Mesothelial cell of epicardium (in vitro differentiated cells): Measurements from ENCODE around the gene ZNF18. TPM values are rescaled to one million over a fixed set of nuclear protein-coding genes. Genes with fewer than 3 reads are reported as not detected.
"Not testable (repeated sequence)": the region's sequence is repeated elsewhere in the genome, so short reads cannot be mapped to it uniquely, and the experiment has no call there.

Experiments
- DNase-seq, 2 experiments: peaks; one replicate each; pipeline ENCODE4 v3.0.0; 2021; ENCODE audit warnings: low spot score in 2 of 2; ENCODE audit not compliant: unreplicated experiment in 2 of 2
- H3K27ac Mint-ChIP-seq: 2 replicates; pipeline ENCODE4 v1.8.0; 2021; ENCODE audit warnings: mixed read lengths
- H3K27me3 Mint-ChIP-seq: 2 replicates; pipeline ENCODE4 v1.8.0; 2021; ENCODE audit warnings: low read depth, mixed read lengths
- H3K36me3 Mint-ChIP-seq: 2 replicates; pipeline ENCODE4 v1.8.0; 2021; ENCODE audit warnings: mixed read lengths
- H3K4me1 Mint-ChIP-seq: 2 replicates; pipeline ENCODE4 v1.8.0; 2021; ENCODE audit warnings: mixed read lengths
- H3K4me3 Mint-ChIP-seq: 2 replicates; pipeline ENCODE4 v1.8.0; 2021; ENCODE audit warnings: mild to moderate bottlenecking, moderate library complexity, mixed read lengths
- H3K9me3 Mint-ChIP-seq: 2 replicates; pipeline ENCODE4 v1.8.0; 2021; ENCODE audit warnings: mixed read lengths
- total RNA-seq: library from RNA; stranded (reverse); gene quantifications from 3 replicates; pipeline ENCODE4 v1.2.1, GENCODE V29; 2021
- TF ChIP-seq, protein P1 (sequence below): fragments of 200-600 bp; sonication (generic); IDR thresholded peaks from one replicate; pipeline ENCODE4 v1.5.0; 2021; ENCODE audit warnings: antibody characterized with exemption; ENCODE audit not compliant: unreplicated experiment

ZNF18 gene
- total RNA-seq, 1 donor from 2014 or later = 10.1 TPM

DNA sequence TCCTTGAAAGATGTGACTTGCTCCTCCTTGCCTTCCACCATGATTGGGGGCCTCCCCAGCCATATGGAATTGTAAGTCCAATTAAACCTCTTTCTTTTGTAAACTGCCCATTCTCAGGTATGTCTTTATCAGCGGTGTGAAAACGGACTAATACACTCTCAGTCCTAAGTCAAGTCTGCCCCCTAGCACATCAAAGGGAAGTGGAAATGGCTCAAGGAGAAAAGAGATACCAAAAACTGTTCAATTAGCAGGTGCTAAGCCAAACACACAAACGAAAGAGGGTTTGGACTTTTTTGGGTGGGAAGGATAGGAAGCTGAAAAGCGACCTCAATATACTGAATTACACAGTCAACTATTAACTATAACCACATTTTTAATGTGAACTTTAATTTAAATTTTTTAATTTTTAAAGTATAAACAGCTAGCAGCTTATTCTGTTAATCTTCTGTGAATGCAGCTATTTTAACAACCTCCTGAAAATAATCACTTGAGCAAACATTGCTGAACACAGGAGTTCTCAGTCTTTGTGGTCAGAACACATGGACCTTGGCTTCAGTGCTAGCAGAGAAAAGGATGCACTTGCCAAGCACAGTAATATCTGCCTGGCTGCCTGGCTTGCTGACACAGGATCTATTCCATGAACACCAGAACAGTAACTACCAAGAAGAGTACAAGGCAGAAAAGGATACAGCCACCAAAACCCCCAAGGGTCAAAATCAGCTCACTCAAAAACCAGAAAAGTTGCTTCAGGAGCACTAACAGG is 10.9 kb downstream of the ZNF18 start:
- Mint-ChIP-seq H3K36me3 (peaks cover 42% of the 10 kb centered on the region), H3K27me3 (no peaks in the 10 kb centered on the region), H3K27ac (no peak overlapping the region), H3K4me1 (no peaks in the 10 kb centered on the region), H3K4me3 (no peak overlapping the region), H3K9me3 (peaks cover 4% of the 10 kb centered on the region)
- TF ChIP-seq, protein P1, sequence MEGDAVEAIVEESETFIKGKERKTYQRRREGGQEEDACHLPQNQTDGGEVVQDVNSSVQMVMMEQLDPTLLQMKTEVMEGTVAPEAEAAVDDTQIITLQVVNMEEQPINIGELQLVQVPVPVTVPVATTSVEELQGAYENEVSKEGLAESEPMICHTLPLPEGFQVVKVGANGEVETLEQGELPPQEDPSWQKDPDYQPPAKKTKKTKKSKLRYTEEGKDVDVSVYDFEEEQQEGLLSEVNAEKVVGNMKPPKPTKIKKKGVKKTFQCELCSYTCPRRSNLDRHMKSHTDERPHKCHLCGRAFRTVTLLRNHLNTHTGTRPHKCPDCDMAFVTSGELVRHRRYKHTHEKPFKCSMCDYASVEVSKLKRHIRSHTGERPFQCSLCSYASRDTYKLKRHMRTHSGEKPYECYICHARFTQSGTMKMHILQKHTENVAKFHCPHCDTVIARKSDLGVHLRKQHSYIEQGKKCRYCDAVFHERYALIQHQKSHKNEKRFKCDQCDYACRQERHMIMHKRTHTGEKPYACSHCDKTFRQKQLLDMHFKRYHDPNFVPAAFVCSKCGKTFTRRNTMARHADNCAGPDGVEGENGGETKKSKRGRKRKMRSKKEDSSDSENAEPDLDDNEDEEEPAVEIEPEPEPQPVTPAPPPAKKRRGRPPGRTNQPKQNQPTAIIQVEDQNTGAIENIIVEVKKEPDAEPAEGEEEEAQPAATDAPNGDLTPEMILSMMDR = no peak
- DNase-seq = no peak

DNA sequence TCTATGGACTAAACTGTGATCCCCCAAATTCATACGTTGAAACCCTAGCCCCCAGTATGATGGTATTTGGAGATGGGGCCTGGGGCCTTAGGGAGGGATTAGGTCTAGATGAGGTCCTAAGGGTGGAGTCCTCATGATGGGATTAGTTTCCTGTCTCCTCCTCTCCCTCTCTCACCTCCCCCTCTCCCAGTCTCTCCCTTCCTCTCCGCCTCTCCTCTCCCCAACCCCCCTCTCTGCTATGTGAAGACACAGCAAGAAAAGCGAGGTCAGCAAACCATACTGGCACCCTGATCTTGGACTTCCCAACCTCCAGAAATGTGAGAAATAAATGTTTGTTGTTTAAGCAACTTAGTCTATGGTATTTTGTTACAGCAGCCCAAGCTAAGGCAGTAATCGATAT is 15.4 kb downstream of the ZNF18 start:
- H3K4me3 Mint-ChIP-seq = no peak overlapping the region
- H3K9me3 Mint-ChIP-seq = no peaks in the 10 kb centered on the region
- no peaks in the 10 kb centered on the region for H3K27me3 Mint-ChIP-seq
- H3K4me1 Mint-ChIP-seq = no peaks in the 10 kb centered on the region
- DNase-seq = no peak
- TF ChIP-seq, protein P1 = no peak
- H3K27ac Mint-ChIP-seq = no peak overlapping the region
- peaks cover 25% of the 10 kb centered on the region for H3K36me3 Mint-ChIP-seq

DNA sequence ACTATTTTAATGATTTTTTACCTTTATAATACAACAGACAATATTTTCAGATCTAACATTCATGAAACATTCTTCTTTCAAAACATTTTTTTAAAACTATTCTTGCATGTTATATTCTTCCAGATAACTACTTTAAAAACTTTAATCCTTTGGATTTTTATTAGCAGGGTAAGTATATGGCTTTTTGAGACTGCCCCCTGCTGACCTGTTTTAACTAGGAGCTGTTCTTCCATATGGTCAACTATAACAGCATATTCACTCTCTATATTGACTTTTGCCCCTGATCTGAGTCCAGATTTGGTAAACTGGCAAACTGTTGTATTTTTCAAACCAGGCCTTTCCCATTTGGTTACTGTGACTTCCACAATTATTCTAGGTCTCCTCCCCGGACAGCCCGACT is 16.5 kb downstream of the ZNF18 start:
- H3K4me3 Mint-ChIP-seq = no peak overlapping the region
- no peaks in the 10 kb centered on the region for H3K27me3 Mint-ChIP-seq
- no peaks in the 10 kb centered on the region for H3K9me3 Mint-ChIP-seq
- H3K4me1 Mint-ChIP-seq = no peaks in the 10 kb centered on the region
- DNase-seq = no peak
- H3K27ac Mint-ChIP-seq = no peak overlapping the region
- H3K36me3 Mint-ChIP-seq = peaks cover 26% of the 10 kb centered on the region
- TF ChIP-seq, protein P1 = no peak

DNA sequence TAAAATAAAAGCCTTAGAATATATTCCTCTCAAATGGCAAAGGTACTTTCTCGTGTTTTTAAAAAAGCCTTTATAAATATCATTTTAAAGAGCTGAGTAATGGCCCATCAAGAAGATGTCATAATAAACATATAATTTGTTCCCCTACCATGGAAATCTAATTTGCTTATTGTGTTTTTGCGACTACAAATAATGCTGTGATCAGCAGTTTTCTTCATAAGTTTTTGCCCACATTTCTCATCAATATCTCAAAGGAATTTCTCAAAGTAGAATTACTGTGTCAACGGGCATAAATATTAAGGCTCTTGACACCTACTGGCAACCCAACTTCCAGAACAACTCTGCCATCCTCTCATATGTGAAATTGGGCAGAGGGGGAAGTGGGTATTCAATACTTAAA is 17.5 kb downstream of the ZNF18 start:
- DNase-seq = no peak
- Mint-ChIP-seq H3K27ac (no peak overlapping the region), H3K4me3 (no peak overlapping the region), H3K36me3 (peaks cover 26% of the 10 kb centered on the region), H3K27me3 (no peaks in the 10 kb centered on the region), H3K9me3 (no peaks in the 10 kb centered on the region), H3K4me1 (no peaks in the 10 kb centered on the region)
- TF ChIP-seq, protein P1 = no peak

DNA sequence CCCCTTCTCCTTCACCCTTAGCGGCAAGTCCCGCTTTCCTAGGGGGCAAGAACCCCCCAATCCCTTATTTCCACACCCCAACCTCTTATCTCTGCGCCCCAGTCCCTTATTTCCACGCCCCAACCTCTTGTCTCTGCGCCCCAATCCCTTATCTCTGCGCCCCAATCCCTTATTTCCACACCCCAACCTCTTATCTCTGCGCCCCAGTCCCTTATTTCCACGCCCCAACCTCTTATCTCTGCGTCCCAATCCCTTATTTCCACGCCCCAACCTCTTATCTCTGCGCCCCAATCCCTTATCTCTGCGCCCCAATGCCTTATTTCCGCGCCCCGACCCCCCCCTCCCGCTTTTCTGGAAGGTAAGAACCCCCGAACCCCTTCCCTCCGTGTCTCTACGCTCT is 24.5 kb downstream of the ZNF18 start:
- not testable (repeated sequence) for H3K4me1 Mint-ChIP-seq, H3K4me3 Mint-ChIP-seq, DNase-seq, H3K27me3 Mint-ChIP-seq, H3K27ac Mint-ChIP-seq
- Mint-ChIP-seq H3K36me3 (peaks cover 18% of the 10 kb centered on the region), H3K9me3 (peaks cover 19% of the 10 kb centered on the region)

DNA sequence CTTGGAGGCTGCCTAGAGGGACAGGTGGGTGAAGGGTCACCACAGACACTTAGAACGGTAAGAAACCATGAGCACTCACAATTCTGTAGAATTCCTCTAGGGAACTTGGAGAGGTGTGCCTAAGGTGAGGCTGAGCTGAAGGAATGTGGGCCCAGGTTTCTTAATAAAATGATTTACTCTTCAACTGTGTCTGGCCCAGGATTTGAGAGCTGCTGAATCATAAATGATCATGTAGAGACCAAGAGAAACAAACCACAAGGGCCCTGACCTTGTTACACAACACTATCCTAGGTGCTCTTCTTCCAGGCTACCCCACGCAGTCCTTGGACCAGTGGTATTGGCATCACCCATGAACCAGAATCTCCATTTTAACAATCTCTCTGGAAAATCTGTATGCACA is 27.7 kb downstream of the ZNF18 start:
- Mint-ChIP-seq H3K36me3 (peaks cover 35% of the 10 kb centered on the region), H3K27me3 (no peaks in the 10 kb centered on the region), H3K9me3 (peaks cover 47% of the 10 kb centered on the region), H3K4me3 (no peak overlapping the region), H3K27ac (no peak overlapping the region), H3K4me1 (no peaks in the 10 kb centered on the region)
- TF ChIP-seq, protein P1 = no peak
- DNase-seq = no peak
